Keratinocyte (primary cell): ENCODE results near the gene MACF1. TPM values are rescaled to one million over a fixed set of nuclear protein-coding genes. Genes with fewer than 3 reads are reported as not detected.

Experiments used
- DNase-seq: peaks from one replicate; pipeline ENCODE4 v3.0.0-alpha.2; 2011; ENCODE audit warnings: low read depth, missing footprints, low spot score
- FAIRE-seq: peaks from 2 replicates; lab custom pipeline; 2011; peaks lifted over from hg19 to GRCh38; lab: Jason Lieb, UNC
- H2AFZ ChIP-seq: 2 replicates; pipeline ENCODE4 v1.6.0; 2012; ENCODE audit warnings: low read length, control low read depth, inconsistent platforms; ENCODE audit not compliant: control insufficient read depth
- H3K27ac ChIP-seq: 2 replicates; pipeline ENCODE4 v1.5.1; 2011; ENCODE audit warnings: low read length; ENCODE audit not compliant: control insufficient read depth, insufficient read depth
- H3K27me3 ChIP-seq: 3 replicates; pipeline ENCODE4 v1.6.0; 2011; ENCODE audit warnings: low read length; ENCODE audit not compliant: control insufficient read depth, insufficient read depth; ENCODE audit errors: extremely low read depth
- H3K36me3 ChIP-seq, 2 experiments: 2 replicates in 1 of 2; 3 replicates in 1 of 2; pipeline ENCODE4 v1.5.1; 2011; ENCODE audit warnings: low read length in 2 of 2, mild to moderate bottlenecking in 1 of 2; ENCODE audit not compliant: control insufficient read depth in 2 of 2, insufficient read depth in 2 of 2; ENCODE audit errors: extremely low read depth in 1 of 2
- H3K4me1 ChIP-seq: 3 replicates; pipeline ENCODE4 v1.5.1; 2011; ENCODE audit warnings: low read length; ENCODE audit not compliant: control insufficient read depth, insufficient read depth; ENCODE audit errors: extremely low read depth
- H3K4me2 ChIP-seq: 3 replicates; pipeline ENCODE4 v1.6.0; 2011; ENCODE audit warnings: low read depth, low read length; ENCODE audit not compliant: control insufficient read depth, insufficient read depth; ENCODE audit errors: extremely low read depth
- H3K4me3 ChIP-seq, 3 experiments: fragments of 200-600 bp in 1 of 3; sonication (generic) in 1 of 3; 2 replicates in 2 of 3; 3 replicates in 1 of 3; pipeline ENCODE4 v1.5.1; 2011 to 2016; ENCODE audit warnings: low read length in 3 of 3, mild to moderate bottlenecking in 3 of 3, control low read depth in 2 of 3, inconsistent platforms in 1 of 3, low read depth in 1 of 3, mixed read lengths in 1 of 3, mixed run types in 1 of 3, moderate library complexity in 1 of 3; ENCODE audit not compliant: control insufficient read depth in 2 of 3, insufficient read depth in 2 of 3; ENCODE audit errors: extremely low read depth in 1 of 3
- H3K79me2 ChIP-seq: 2 replicates; pipeline ENCODE4 v1.6.0; 2012; ENCODE audit warnings: low read length; ENCODE audit not compliant: control insufficient read depth, insufficient read depth
- H3K9ac ChIP-seq: 3 replicates; pipeline ENCODE4 v1.6.0; 2011; ENCODE audit warnings: low read length; ENCODE audit not compliant: control insufficient read depth, insufficient read depth; ENCODE audit errors: extremely low read depth
- H3K9me1 ChIP-seq: 3 replicates; pipeline ENCODE4 v1.6.0; 2011; ENCODE audit warnings: low read length; ENCODE audit not compliant: control insufficient read depth, insufficient read depth; ENCODE audit errors: extremely low read depth
- H3K9me3 ChIP-seq: 2 replicates; pipeline ENCODE4 v1.5.1; 2012; ENCODE audit warnings: low read depth, low read length; ENCODE audit not compliant: control insufficient read depth
- H4K20me1 ChIP-seq: 3 replicates; pipeline ENCODE4 v1.6.0; 2011; ENCODE audit warnings: low read length; ENCODE audit not compliant: control insufficient read depth, insufficient read depth; ENCODE audit errors: extremely low read depth
- CTCF ChIP-seq, 3 experiments: IDR thresholded peaks in 1 of 3; conservative IDR thresholded peaks in 1 of 3; optimal IDR thresholded peaks in 1 of 3; 2 replicates in 2 of 3; 3 replicates in 1 of 3; pipeline versions ENCODE3 to v1.5.1; 2011; ENCODE audit warnings: low read length in 3 of 3, mild to moderate bottlenecking in 3 of 3, moderate library complexity in 2 of 3, control low read depth in 1 of 3, inconsistent platforms in 1 of 3; ENCODE audit not compliant: insufficient read depth in 2 of 3; ENCODE audit errors: extremely low read depth in 1 of 3
- EZH2 ChIP-seq: IDR thresholded peaks from one replicate; pipeline ENCODE4 v1.6.1; 2012; ENCODE audit warnings: inconsistent platforms, mild to moderate bottlenecking, low read length, moderate library complexity
- dilution Hi-C: fragments of 300-500 bp; cut with MboI; formaldehyde crosslinking; loops from one replicate; pipeline ENCODE4 v1.7.0; 2020; ENCODE audit warnings: low sequenced_read_pairs; ENCODE audit not compliant: extremely low pct_ligation_motif_present
- polyA plus RNA-seq, 5 experiments: library from polyadenylated mRNA; depleted of rRNA in 3 of 5; stranded (reverse) in 3 of 5; stranded (forward) in 1 of 5; unstranded in 1 of 5; fragments of >200 nt; gene quantifications; 1 replicate in 1 of 5; 2 replicates in 3 of 5; 3 replicates in 1 of 5; pipeline versions ENCODE4 v1.2.1 to v1.2.3, GENCODE V29; 2011 to 2012; ENCODE audit warnings: missing spikeins in 2 of 5, low read depth in 1 of 5, low replicate concordance in 1 of 5

The MACF1 gene
- polyA plus RNA-seq, 1 donor (not counting 4 experiments of a cell fraction or from before 2014, with no cell fraction given), result 111 TPM

- Histone ChIP-seq H3K9me1 (peaks cover 7% of the 10 kb centered on the region), H3K27ac (no peak overlapping the region), H3K36me3 (peaks cover 34 to 36% of the 10 kb centered on the region in 2 experiments), H3K9ac (no peak overlapping the region), H3K79me2 (no peaks in the 10 kb centered on the region), H3K4me3 (no peak overlapping the region), H3K4me1 (peaks cover 4% of the 10 kb centered on the region), H4K20me1 (peaks cover 3% of the 10 kb centered on the region), H3K4me2 (no peak overlapping the region), H3K27me3 (no peaks in the 10 kb centered on the region), H3K9me3 (no peaks in the 10 kb centered on the region), H2AFZ (no peak overlapping the region)
- DNase-seq (no peak), FAIRE-seq (no peak)
- TF ChIP-seq CTCF (optimal IDR thresholded peaks at IDR 0.05 in 1 of 3, IDR thresholded peaks at IDR 0.05 in 1 of 3, conservative IDR thresholded peaks at IDR 0.05 in 1 of 3; ENCODE audit: extremely low read depth in 1 of 3, insufficient read depth in 2 of 3, low read length in 3 of 3), result no peak
- TF ChIP-seq EZH2, result no peak
- dilution Hi-C loops, result no loop called here
Measured at GRCh38 chr1:39485046-39485803, 280.7 kb downstream of the MACF1 start.

GRCh38 chr1:39488012-39488545, 283.6 kb downstream of the MACF1 start:
- Histone ChIP-seq H3K36me3 (peaks cover 21 to 23% of the 10 kb centered on the region in 2 experiments), H3K27me3 (peaks cover 11% of the 10 kb centered on the region), H3K9me1 (peaks cover 5% of the 10 kb centered on the region), H2AFZ (no peak overlapping the region), H3K9ac (no peak overlapping the region), H3K9me3 (no peaks in the 10 kb centered on the region), H3K4me3 (no peak overlapping the region), H3K27ac (no peak overlapping the region), H4K20me1 (peaks cover 3% of the 10 kb centered on the region), H3K4me2 (no peak overlapping the region), H3K4me1 (peaks cover 4% of the 10 kb centered on the region), H3K79me2 (no peaks in the 10 kb centered on the region)
- FAIRE-seq, result no peak
- no peak for DNase-seq
- dilution Hi-C loops, result no loop called here
- TF ChIP-seq CTCF (optimal IDR thresholded peaks at IDR 0.05 in 1 of 3, IDR thresholded peaks at IDR 0.05 in 1 of 3, conservative IDR thresholded peaks at IDR 0.05 in 1 of 3; ENCODE audit: extremely low read depth in 1 of 3, insufficient read depth in 2 of 3, low read length in 3 of 3), result no peak
- TF ChIP-seq EZH2, result no peak
